ENCODE results near the gene AUNIP. TPM values are rescaled to one million over a fixed set of nuclear protein-coding genes. Genes with fewer than 3 reads are reported as not detected.
A peak's percentile ranks its signal among the peaks of the same experiment; 100 is the strongest.

Gene AUNIP
- polyA plus RNA-seq, 3 donors = 0.19 to 0.44 (median 0.44) TPM

GRCh38 chr1:25861316-25862286 is 2.3 kb upstream of the AUNIP start:
- Mint-ChIP-seq H3K36me3 (peaks cover 23 to 27% of the 10 kb centered on the region in 2 donors), H3K4me1 (peaks cover 53% of the 10 kb centered on the region), H3K9me3 (peaks cover 0 to 4% (median 0%) of the 10 kb centered on the region in 7 donors), H3K27me3 (ENCODE audit: low read depth in 3 of 3) (peaks cover 0 to 3% (median 0%) of the 10 kb centered on the region in 3 donors), H3K27ac (peak overlapping the region; percentile 87 to 99 (median 93)), H3K4me3 (peak overlapping the region; percentile 92 to 94)
- H3K4me1 ChIP-seq (ENCODE audit: control insufficient read depth in 1 of 2, insufficient read depth in 2 of 2, low read length in 2 of 2) = peaks cover 35 to 57% of the 10 kb centered on the region in 2 donors
- TF ChIP-seq, protein P1, sequence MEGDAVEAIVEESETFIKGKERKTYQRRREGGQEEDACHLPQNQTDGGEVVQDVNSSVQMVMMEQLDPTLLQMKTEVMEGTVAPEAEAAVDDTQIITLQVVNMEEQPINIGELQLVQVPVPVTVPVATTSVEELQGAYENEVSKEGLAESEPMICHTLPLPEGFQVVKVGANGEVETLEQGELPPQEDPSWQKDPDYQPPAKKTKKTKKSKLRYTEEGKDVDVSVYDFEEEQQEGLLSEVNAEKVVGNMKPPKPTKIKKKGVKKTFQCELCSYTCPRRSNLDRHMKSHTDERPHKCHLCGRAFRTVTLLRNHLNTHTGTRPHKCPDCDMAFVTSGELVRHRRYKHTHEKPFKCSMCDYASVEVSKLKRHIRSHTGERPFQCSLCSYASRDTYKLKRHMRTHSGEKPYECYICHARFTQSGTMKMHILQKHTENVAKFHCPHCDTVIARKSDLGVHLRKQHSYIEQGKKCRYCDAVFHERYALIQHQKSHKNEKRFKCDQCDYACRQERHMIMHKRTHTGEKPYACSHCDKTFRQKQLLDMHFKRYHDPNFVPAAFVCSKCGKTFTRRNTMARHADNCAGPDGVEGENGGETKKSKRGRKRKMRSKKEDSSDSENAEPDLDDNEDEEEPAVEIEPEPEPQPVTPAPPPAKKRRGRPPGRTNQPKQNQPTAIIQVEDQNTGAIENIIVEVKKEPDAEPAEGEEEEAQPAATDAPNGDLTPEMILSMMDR (IDR thresholded peaks at IDR 0.05) = no peak
- no peaks in the 10 kb centered on the region for H3K9me3 ChIP-seq (replicated peaks in 1 of 2; ENCODE audit: control insufficient read depth in 1 of 2, insufficient read depth in 1 of 2, low read length in 2 of 2)
- H3K9ac ChIP-seq (ENCODE audit: insufficient read depth, low read length, poor library complexity, severe bottlenecking) = peak overlapping the region; percentile 36
- H3K4me2 ChIP-seq (replicated peaks; ENCODE audit: extremely low read depth, low read length, poor library complexity, severe bottlenecking) = peak overlapping the region; percentile 100
- no peaks in the 10 kb centered on the region for H3K27me3 ChIP-seq (ENCODE audit: control insufficient read depth in 2 of 2, insufficient read depth in 2 of 2, low read length in 2 of 2)
- peak overlapping the region; percentile 91 to 99 for H3K27ac ChIP-seq (ENCODE audit: low read depth in 1 of 2, low read length in 2 of 2)
- peak overlapping the region; percentile 65 for H2AFZ ChIP-seq (ENCODE audit: insufficient read depth, low read depth, low read length, poor library complexity, severe bottlenecking)
- intact Hi-C loops (cut with micrococcal nuclease) = no loop called here
- peak overlapping the region in 2 of 3 experiments; percentile 64 to 89 for H3K4me3 ChIP-seq (replicated peaks in 1 of 3; ENCODE audit: low read depth in 2 of 3, low read length in 3 of 3)
- H3K36me3 ChIP-seq (replicated peaks in 1 of 2; ENCODE audit: control insufficient read depth in 1 of 2, insufficient read depth in 2 of 2, low read length in 2 of 2) = peaks cover 11 to 20% of the 10 kb centered on the region in 2 donors
- peak in 2 of 3 donors; percentile 19 to 38 for DNase-seq
- WGBS (ENCODE audit: insufficient coverage) = 37% methylated on average over 7 of the region's 16 CpGs
- H4K20me1 ChIP-seq (ENCODE audit: insufficient read depth, low read length) = no peaks in the 10 kb centered on the region
- H3K79me2 ChIP-seq (ENCODE audit: insufficient read depth, low read length) = peaks cover 39% of the 10 kb centered on the region

- Mint-ChIP-seq H3K27ac (peak overlapping the region in 6 of 7 donors; percentile 54 to 89 (median 82)), H3K4me3 (peak overlapping the region; percentile 92), H3K36me3 (peaks cover 12 to 19% of the 10 kb centered on the region in 2 donors), H3K27me3 (ENCODE audit: low read depth in 3 of 3) (peaks cover 0 to 2% (median 0%) of the 10 kb centered on the region in 3 donors), H3K4me1 (peaks cover 40% of the 10 kb centered on the region), H3K9me3 (peaks cover 0 to 4% (median 0%) of the 10 kb centered on the region in 7 donors)
- Histone ChIP-seq H3K36me3 (replicated peaks in 1 of 2; ENCODE audit: control insufficient read depth in 1 of 2, insufficient read depth in 2 of 2, low read length in 2 of 2) (peaks cover 10 to 16% of the 10 kb centered on the region in 2 donors), H3K4me3 (replicated peaks in 1 of 3; ENCODE audit: low read depth in 2 of 3, low read length in 3 of 3) (peak overlapping the region; percentile 64 to 89 (median 80)), H2AFZ (ENCODE audit: insufficient read depth, low read depth, low read length, poor library complexity, severe bottlenecking) (peak overlapping the region; percentile 85), H3K9ac (ENCODE audit: insufficient read depth, low read length, poor library complexity, severe bottlenecking) (peak overlapping the region; percentile 84), H3K27me3 (ENCODE audit: control insufficient read depth in 2 of 2, insufficient read depth in 2 of 2, low read length in 2 of 2) (no peaks in the 10 kb centered on the region), H3K4me1 (ENCODE audit: control insufficient read depth in 1 of 2, insufficient read depth in 2 of 2, low read length in 2 of 2) (peaks cover 35 to 53% of the 10 kb centered on the region in 2 donors), H3K9me3 (replicated peaks in 1 of 2; ENCODE audit: control insufficient read depth in 1 of 2, insufficient read depth in 1 of 2, low read length in 2 of 2) (no peaks in the 10 kb centered on the region), H3K79me2 (ENCODE audit: insufficient read depth, low read length) (peaks cover 68% of the 10 kb centered on the region), H3K4me2 (replicated peaks; ENCODE audit: extremely low read depth, low read length, poor library complexity, severe bottlenecking) (peak overlapping the region; percentile 100), H3K27ac (ENCODE audit: low read depth in 1 of 2, low read length in 2 of 2) (no peak overlapping the region), H4K20me1 (ENCODE audit: insufficient read depth, low read length) (no peaks in the 10 kb centered on the region)
- DNase-seq = peak in 2 of 3 donors; percentile 39 to 46
- intact Hi-C loops (cut with micrococcal nuclease) = loop anchor here in 1 of 2 donors (5.0 kb wide), 1 partner anchor 36 kb away; no protein-coding TSS in a partner anchor
- WGBS (ENCODE audit: insufficient coverage) = 28% methylated on average over 7 of the region's 7 CpGs
- TF ChIP-seq, protein P1 (IDR thresholded peaks at IDR 0.05) = no peak
These were observed 763 bp downstream of the AUNIP start for GRCh38 chr1:25858494-25858893.
